GM19395 (cell line): ENCODE results near the gene SEC61B.
A peak's percentile ranks its signal among the peaks of the same experiment; 100 is the strongest.

Experiments used
- ATAC-seq: cut with Tn5 transposase; IDR thresholded peaks from one replicate; pipeline ENCODE4 v1.9.1; 2021; ENCODE audit warnings: mild to moderate bottlenecking, moderate library complexity; ENCODE audit not compliant: unreplicated experiment

The SEC61B gene

GRCh38 chr9:99221621-99222415 lies at the start of gene SEC61B, which contains the start of gene ALG2:
Gene SEC61B (plus strand): TSS chr9:99222282. CDS start chr9:99222364, 82 bp downstream.
Gene ALG2 (minus strand): TSS chr9:99221942. CDS start chr9:99221894, 48 bp downstream.
- ATAC-seq = peak; percentile 95

GRCh38 chr9:99173570-99174504 lies 48.2 kb upstream of the SEC61B start:
- ATAC-seq = peak; percentile 55

- ATAC-seq = no peak
Observed at GRCh38 chr9:99176527-99177013, 45.5 kb upstream of the SEC61B start.

GRCh38 chr9:99177576-99178366 lies 44.3 kb upstream of the SEC61B start:
- ATAC-seq = no peak

GRCh38 chr9:99178912-99179872 lies 42.9 kb upstream of the SEC61B start:
- ATAC-seq = no peak

GRCh38 chr9:99180199-99180598 lies 41.9 kb upstream of the SEC61B start:
- peak; percentile 52 for ATAC-seq

GRCh38 chr9:99180662-99181061 lies 41.4 kb upstream of the SEC61B start:
- ATAC-seq = no peak

GRCh38 chr9:99181206-99181605 lies 40.9 kb upstream of the SEC61B start:
- no peak for ATAC-seq

GRCh38 chr9:99181621-99182020 lies 40.5 kb upstream of the SEC61B start:
- ATAC-seq = peak; percentile 28

- no peak for ATAC-seq
Observed at GRCh38 chr9:99182356-99182755, 39.7 kb upstream of the SEC61B start.

- no peak for ATAC-seq
Observed at GRCh38 chr9:99183616-99184015, 38.5 kb upstream of the SEC61B start.

- ATAC-seq = no peak
Observed at GRCh38 chr9:99184110-99184474, 38.0 kb upstream of the SEC61B start.

GRCh38 chr9:99184475-99185347 lies 37.4 kb upstream of the SEC61B start:
- ATAC-seq = peak; percentile 70

GRCh38 chr9:99185348-99185632 lies 36.8 kb upstream of the SEC61B start:
- ATAC-seq = no peak

- no peak for ATAC-seq
Observed at GRCh38 chr9:99185934-99186333, 36.1 kb upstream of the SEC61B start.

GRCh38 chr9:99187311-99187710 lies 34.8 kb upstream of the SEC61B start:
- no peak for ATAC-seq

- no peak for ATAC-seq
Observed at GRCh38 chr9:99189186-99189585, 32.9 kb upstream of the SEC61B start.

GRCh38 chr9:99189887-99190596 lies 32.0 kb upstream of the SEC61B start:
- no peak for ATAC-seq
